Esophagus (tissue), 2 donors: Measurements from ENCODE around the gene CKAP5. TPM values are rescaled to one million over a fixed set of nuclear protein-coding genes. Genes with fewer than 3 reads are reported as not detected.

ENCODE experiments used
- H3K27ac ChIP-seq, 2 donors: one replicate each; pipeline ENCODE4 v1.5.1; 2013; ENCODE audit warnings: low read depth in 2 of 2, mild to moderate bottlenecking in 2 of 2, inconsistent platforms in 1 of 2, low read length in 1 of 2, moderate library complexity in 1 of 2
- H3K27me3 ChIP-seq, 2 donors: one replicate each; pipeline ENCODE4 v1.6.1; 2013; ENCODE audit warnings: low read length in 2 of 2, control low read depth in 1 of 2, mild to moderate bottlenecking in 1 of 2; ENCODE audit not compliant: insufficient read depth in 2 of 2, control insufficient read depth in 1 of 2
- H3K36me3 ChIP-seq, 2 donors: one replicate each; pipeline ENCODE4 v1.6.1; 2013; ENCODE audit warnings: low read length in 1 of 2; ENCODE audit not compliant: control insufficient read depth in 2 of 2, insufficient read depth in 2 of 2
- H3K4me1 ChIP-seq, 2 donors: one replicate each; pipeline ENCODE4 v1.6.1; 2013; ENCODE audit warnings: low read length in 1 of 2; ENCODE audit not compliant: control insufficient read depth in 2 of 2, insufficient read depth in 2 of 2
- H3K4me3 ChIP-seq, 2 donors: one replicate each; pipeline ENCODE4 v1.5.1; 2013; ENCODE audit warnings: low read length in 2 of 2, mild to moderate bottlenecking in 2 of 2, low read depth in 1 of 2, moderate library complexity in 1 of 2
- H3K9me3 ChIP-seq, 2 donors: one replicate each; pipeline ENCODE4 v1.6.1; 2013; ENCODE audit warnings: mild to moderate bottlenecking in 2 of 2, low read depth in 1 of 2, low read length in 1 of 2, moderate library complexity in 1 of 2; ENCODE audit not compliant: control insufficient read depth in 2 of 2, insufficient read depth in 1 of 2
- WGBS, 2 donors: extraction: QIAGEN DNeasy Blood & Tissue Kit; methylation state at CpG; one replicate each; pipeline ENCODE4 v1.1.7; 2013; 5-methylcytosine and 5-hydroxymethylcytosine counted together
- polyA plus RNA-seq, 2 donors: library from polyadenylated mRNA; stranded (reverse); fragments of 200-250 nt; gene quantifications; one replicate each; pipeline ENCODE4 v1.2.3, GENCODE V29; 2013
- donor health status: healthy with polysubstance abuse.
- donor health status: Bipolar disorder and iron deficiency.

The CKAP5 gene
- polyA plus RNA-seq, 2 donors, result 5.0 to 13.4 TPM

- Histone ChIP-seq H3K4me3 (no peak overlapping the region), H3K27ac (no peak overlapping the region), H3K36me3 (no peaks in the 10 kb centered on the region), H3K9me3 (no peaks in the 10 kb centered on the region), H3K27me3 (no peaks in the 10 kb centered on the region), H3K4me1 (no peaks in the 10 kb centered on the region)
- WGBS, 2 donors, result 83 to 84% methylated on average over 5 of the region's 5 CpGs
These were observed 42.6 kb upstream of the CKAP5 start for GRCh38 chr11:46888636-46889035.

- Histone ChIP-seq H3K27ac (no peak overlapping the region), H3K27me3 (no peaks in the 10 kb centered on the region), H3K36me3 (no peaks in the 10 kb centered on the region), H3K4me3 (no peak overlapping the region), H3K4me1 (no peaks in the 10 kb centered on the region), H3K9me3 (no peaks in the 10 kb centered on the region)
- 89 to 92% methylated on average over 11 of the region's 11 CpGs for WGBS, 2 donors
These were observed 40.1 kb upstream of the CKAP5 start for GRCh38 chr11:46886211-46886610.

- WGBS, 2 donors, result 94 to 95% methylated on average over 10 of the region's 10 CpGs
- H3K36me3 ChIP-seq, result peaks cover 7 to 13% of the 10 kb centered on the region in 2 donors
- H3K4me1 ChIP-seq, result no peaks in the 10 kb centered on the region
- H3K9me3 ChIP-seq, result no peaks in the 10 kb centered on the region
- no peak overlapping the region for H3K27ac ChIP-seq
- H3K4me3 ChIP-seq, result no peak overlapping the region
- no peaks in the 10 kb centered on the region for H3K27me3 ChIP-seq
These were observed 33.0 kb upstream of the CKAP5 start for GRCh38 chr11:46879056-46879585.

- WGBS, 2 donors, result 95 to 96% methylated on average over 1 of the region's 1 CpG
- Histone ChIP-seq H3K36me3 (peaks cover 7 to 24% of the 10 kb centered on the region in 2 donors), H3K27ac (no peak overlapping the region), H3K27me3 (no peaks in the 10 kb centered on the region), H3K4me1 (no peaks in the 10 kb centered on the region), H3K9me3 (no peaks in the 10 kb centered on the region), H3K4me3 (no peak overlapping the region)
These were observed 31.5 kb upstream of the CKAP5 start for GRCh38 chr11:46877580-46877979.

GRCh38 chr11:46876471-46876870 lies 30.4 kb upstream of the CKAP5 start:
- H3K4me1 ChIP-seq, result no peaks in the 10 kb centered on the region
- peaks cover 7 to 26% of the 10 kb centered on the region in 2 donors for H3K36me3 ChIP-seq
- H3K9me3 ChIP-seq, result no peaks in the 10 kb centered on the region
- H3K27ac ChIP-seq, result no peak overlapping the region
- H3K27me3 ChIP-seq, result no peaks in the 10 kb centered on the region
- 91% methylated on average over 11 of the region's 11 CpGs for WGBS, 2 donors
- no peak overlapping the region for H3K4me3 ChIP-seq

- H3K9me3 ChIP-seq, result no peaks in the 10 kb centered on the region
- WGBS, 2 donors, result 91 to 95% methylated on average over 6 of the region's 6 CpGs
- H3K4me1 ChIP-seq, result no peaks in the 10 kb centered on the region
- H3K36me3 ChIP-seq, result peaks cover 7 to 26% of the 10 kb centered on the region in 2 donors
- H3K4me3 ChIP-seq, result no peak overlapping the region
- H3K27ac ChIP-seq, result no peak overlapping the region
- H3K27me3 ChIP-seq, result no peaks in the 10 kb centered on the region
These were observed 28.5 kb upstream of the CKAP5 start for GRCh38 chr11:46874586-46874985.

GRCh38 chr11:46868912-46869311 lies 22.8 kb upstream of the CKAP5 start:
- Histone ChIP-seq H3K9me3 (no peaks in the 10 kb centered on the region), H3K27ac (no peak overlapping the region), H3K27me3 (no peaks in the 10 kb centered on the region), H3K4me1 (no peaks in the 10 kb centered on the region), H3K4me3 (no peak overlapping the region), H3K36me3 (peaks cover 0 to 15% of the 10 kb centered on the region in 2 donors)
- WGBS, 2 donors, result 86 to 88% methylated on average over 6 of the region's 6 CpGs

- H3K4me3 ChIP-seq, result no peak overlapping the region
- no peaks in the 10 kb centered on the region for H3K4me1 ChIP-seq
- no peaks in the 10 kb centered on the region for H3K27me3 ChIP-seq
- WGBS, 2 donors, result 77 to 80% methylated on average over 2 of the region's 2 CpGs
- no peak overlapping the region for H3K27ac ChIP-seq
- H3K36me3 ChIP-seq, result peaks cover 0 to 2% of the 10 kb centered on the region in 2 donors
- no peaks in the 10 kb centered on the region for H3K9me3 ChIP-seq
These were observed 19.3 kb upstream of the CKAP5 start for GRCh38 chr11:46865340-46865739.

- Histone ChIP-seq H3K27me3 (no peaks in the 10 kb centered on the region), H3K36me3 (peaks cover 0 to 6% of the 10 kb centered on the region in 2 donors)
These were observed 14.1 kb upstream of the CKAP5 start for GRCh38 chr11:46860218-46860617.

GRCh38 chr11:46858920-46859546 lies 13.0 kb upstream of the CKAP5 start:
- Histone ChIP-seq H3K9me3 (no peaks in the 10 kb centered on the region), H3K4me1 (no peaks in the 10 kb centered on the region), H3K27ac (no peak overlapping the region), H3K4me3 (no peak overlapping the region), H3K27me3 (no peaks in the 10 kb centered on the region), H3K36me3 (peaks cover 0 to 4% of the 10 kb centered on the region in 2 donors)
- WGBS, 2 donors, result 84 to 85% methylated on average over 12 of the region's 12 CpGs

More at GRCh38 chr11:46860218-46860617, 14.1 kb upstream of the CKAP5 start:
- H3K4me3 ChIP-seq, result no peak overlapping the region
- no peaks in the 10 kb centered on the region for H3K4me1 ChIP-seq
- WGBS, 2 donors, result 75 to 77% methylated on average over 4 of the region's 4 CpGs
- H3K9me3 ChIP-seq, result no peaks in the 10 kb centered on the region
- no peak overlapping the region for H3K27ac ChIP-seq
